Measurements from ENCODE around the gene SERPINE2.
"Not testable (repeated sequence)": the region's sequence is repeated elsewhere in the genome, so short reads cannot be mapped to it uniquely, and the experiment has no call there.

SERPINE2 gene

DNA sequence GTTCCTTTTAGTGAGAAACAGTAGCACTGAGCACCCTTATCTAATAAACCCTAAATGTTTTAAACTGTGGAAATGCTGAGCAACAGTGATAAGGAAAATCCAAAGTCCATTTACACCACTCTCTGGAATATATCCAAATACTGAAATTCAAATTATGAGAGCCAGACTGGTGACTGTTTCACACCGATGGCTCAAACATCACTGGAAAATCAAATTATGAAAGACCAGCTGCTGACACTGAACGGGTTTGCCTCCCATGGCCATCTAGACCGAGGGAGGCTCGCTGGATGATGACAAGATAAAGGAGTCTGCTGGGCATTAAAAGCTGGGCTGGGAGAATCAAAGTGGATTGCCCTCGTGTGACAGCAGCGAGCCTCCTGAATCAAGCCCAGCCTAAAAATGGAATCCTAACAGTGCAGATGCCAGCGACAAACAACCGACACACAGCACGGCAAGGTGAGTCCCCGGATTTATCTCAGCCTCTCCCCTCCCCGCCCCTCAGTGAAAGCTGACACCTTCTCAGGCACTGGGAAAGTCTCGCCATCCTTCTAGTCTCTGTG lies 30.3 kb downstream of the SERPINE2 start:
- TF ChIP-seq, protein P1, sequence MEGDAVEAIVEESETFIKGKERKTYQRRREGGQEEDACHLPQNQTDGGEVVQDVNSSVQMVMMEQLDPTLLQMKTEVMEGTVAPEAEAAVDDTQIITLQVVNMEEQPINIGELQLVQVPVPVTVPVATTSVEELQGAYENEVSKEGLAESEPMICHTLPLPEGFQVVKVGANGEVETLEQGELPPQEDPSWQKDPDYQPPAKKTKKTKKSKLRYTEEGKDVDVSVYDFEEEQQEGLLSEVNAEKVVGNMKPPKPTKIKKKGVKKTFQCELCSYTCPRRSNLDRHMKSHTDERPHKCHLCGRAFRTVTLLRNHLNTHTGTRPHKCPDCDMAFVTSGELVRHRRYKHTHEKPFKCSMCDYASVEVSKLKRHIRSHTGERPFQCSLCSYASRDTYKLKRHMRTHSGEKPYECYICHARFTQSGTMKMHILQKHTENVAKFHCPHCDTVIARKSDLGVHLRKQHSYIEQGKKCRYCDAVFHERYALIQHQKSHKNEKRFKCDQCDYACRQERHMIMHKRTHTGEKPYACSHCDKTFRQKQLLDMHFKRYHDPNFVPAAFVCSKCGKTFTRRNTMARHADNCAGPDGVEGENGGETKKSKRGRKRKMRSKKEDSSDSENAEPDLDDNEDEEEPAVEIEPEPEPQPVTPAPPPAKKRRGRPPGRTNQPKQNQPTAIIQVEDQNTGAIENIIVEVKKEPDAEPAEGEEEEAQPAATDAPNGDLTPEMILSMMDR (IDR thresholded peaks at IDR 0.05; ENCODE audit: insufficient read depth, low read depth, low read length, missing control alignments), result no peak
- H3K4me3 ChIP-seq (ENCODE audit: low read depth, low read length), result no peak overlapping the region
- no peak for DNase-seq (ENCODE audit: low read depth)

DNA sequence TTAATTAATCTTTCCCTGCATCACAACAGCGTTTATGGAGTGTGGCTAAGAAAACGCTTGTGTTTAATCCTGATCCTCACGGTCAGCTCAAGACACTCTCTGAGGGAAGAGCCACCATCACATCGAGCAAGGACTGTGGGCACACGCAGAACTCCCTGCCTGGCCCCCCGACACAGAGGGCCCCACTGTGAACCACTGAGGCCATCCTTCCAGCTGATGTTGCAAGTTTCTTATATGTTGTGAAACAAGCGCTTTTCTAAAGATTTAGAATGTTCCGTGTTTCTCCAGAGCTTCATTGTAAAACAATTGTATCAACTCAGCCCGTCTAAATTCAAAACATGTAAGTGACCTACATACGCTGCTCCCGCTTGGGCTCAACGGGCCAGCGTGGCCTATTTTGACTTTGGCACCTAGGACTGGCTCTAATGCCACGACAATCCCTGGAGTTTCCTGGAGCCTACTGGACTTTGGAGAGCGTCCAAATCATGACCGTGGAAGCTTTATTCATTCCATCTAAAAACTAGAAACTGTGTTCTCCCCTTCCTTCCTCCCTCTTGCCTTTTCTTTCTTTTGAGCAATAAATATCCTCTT lies 34.9 kb downstream of the SERPINE2 start:
- no peak overlapping the region for H3K4me3 ChIP-seq (ENCODE audit: low read depth, low read length)
- TF ChIP-seq, protein P1 (IDR thresholded peaks at IDR 0.05; ENCODE audit: insufficient read depth, low read depth, low read length, missing control alignments), result no peak
- no peak for DNase-seq (ENCODE audit: low read depth)

DNA sequence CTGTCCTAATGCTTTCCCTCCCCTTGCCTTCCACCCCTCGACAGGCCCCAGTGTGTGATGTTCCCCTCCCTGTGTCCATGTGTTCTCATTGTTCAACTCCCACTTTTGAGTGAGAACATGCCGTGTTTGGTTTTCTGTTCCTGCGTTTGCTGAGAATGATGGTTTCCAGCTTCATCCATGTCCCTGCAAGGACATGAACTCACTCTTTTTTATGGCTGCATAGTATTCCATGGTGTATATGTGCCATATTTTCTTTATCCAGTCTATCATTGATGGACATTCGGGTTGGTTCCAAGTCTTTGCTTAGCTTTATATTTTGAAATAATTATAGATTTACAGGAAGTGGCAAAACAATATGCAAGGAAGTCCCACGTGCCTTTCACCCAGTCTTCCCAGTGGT lies 38.4 kb downstream of the SERPINE2 start:
- not testable (repeated sequence) for DNase-seq (ENCODE audit: low read depth); H3K4me3 ChIP-seq (ENCODE audit: low read depth, low read length)

DNA sequence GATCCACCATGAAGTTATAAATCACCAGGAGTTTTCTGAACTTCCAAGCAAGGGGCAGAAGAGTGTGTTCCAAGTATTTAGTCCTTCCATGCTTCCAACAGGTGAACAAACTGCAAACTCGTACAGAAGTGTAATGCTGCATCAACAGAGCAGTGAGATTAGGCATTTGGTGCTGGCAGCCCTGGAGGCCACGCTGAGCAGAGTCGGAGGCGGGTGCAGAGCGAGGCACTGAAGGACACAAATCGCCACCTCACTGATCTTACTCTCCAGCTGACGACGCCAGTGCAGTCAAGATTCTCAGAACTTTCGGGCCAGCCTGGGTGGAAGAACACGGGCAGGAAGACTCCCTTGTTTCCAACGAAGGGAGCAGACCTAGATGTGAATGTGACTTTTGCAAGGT lies 39.2 kb downstream of the SERPINE2 start:
- no peak for DNase-seq (ENCODE audit: low read depth)
- H3K4me3 ChIP-seq (ENCODE audit: low read depth, low read length), result no peak overlapping the region
- TF ChIP-seq, protein P1 (IDR thresholded peaks at IDR 0.05; ENCODE audit: insufficient read depth, low read depth, low read length, missing control alignments), result no peak

DNA sequence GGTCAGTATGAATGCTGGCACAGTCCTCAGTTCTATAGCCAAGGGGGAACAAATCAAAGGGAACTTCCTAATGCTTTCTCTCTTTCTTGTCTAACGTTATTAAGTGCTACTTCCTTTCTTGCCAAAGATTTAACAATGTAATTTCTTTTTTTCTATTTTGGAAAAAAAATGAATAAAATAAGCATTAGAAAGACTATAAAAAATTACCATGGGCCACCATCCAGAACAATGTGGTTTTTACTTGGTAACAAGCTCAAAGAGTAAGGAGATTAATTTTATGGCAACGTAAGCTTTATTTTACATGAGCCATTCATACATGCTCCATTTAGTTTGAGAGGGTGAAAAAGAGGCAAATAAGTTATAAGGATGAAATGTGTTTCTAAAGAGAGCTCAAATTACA lies 40.1 kb downstream of the SERPINE2 start:
- DNase-seq (ENCODE audit: low read depth), result no peak
- TF ChIP-seq, protein P1 (IDR thresholded peaks at IDR 0.05; ENCODE audit: insufficient read depth, low read depth, low read length, missing control alignments), result no peak
- no peak overlapping the region for H3K4me3 ChIP-seq (ENCODE audit: low read depth, low read length)

DNA sequence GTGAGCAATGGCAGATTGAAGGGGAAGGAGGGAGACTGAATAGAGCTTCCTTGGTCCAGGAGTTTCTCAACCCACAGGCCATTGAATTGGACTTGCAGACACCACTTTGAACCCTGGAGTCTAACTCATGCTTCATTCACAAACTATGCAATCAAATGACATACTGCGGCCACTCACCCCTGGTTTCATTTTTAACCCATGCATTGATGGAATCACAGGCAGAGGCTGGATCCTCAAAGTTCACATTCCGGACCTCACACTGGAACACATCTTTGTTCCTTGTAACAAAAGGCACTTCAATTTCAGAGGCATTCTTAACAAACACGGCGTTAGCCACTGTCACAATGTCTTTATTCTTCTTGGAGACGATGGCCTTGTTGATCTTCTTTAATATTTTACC lies 41.1 kb downstream of the SERPINE2 start:
- H3K4me3 ChIP-seq (ENCODE audit: low read depth, low read length), result no peak overlapping the region
- TF ChIP-seq, protein P1 (IDR thresholded peaks at IDR 0.05; ENCODE audit: insufficient read depth, low read depth, low read length, missing control alignments), result no peak
- DNase-seq (ENCODE audit: low read depth), result no peak

DNA sequence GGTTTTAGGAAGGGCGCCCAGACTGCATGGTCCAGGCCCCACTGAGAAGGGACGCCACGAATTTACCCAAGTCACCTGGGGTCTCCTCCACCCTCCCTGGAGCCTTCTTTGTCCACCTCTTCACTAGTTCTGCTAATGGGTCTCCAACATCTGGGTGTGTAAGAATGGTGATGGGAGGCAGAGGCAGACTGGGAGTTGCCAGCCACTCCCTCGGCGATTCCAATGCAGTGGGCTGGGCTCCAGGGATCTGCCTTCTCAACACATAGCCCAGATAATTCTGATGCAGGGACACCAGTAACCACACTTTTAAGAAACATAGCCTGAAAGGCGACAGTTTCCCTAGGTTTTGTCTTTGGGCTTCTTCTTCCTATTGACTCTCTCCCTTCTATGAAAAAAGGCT lies 42.7 kb downstream of the SERPINE2 start:
- TF ChIP-seq, protein P1 (IDR thresholded peaks at IDR 0.05; ENCODE audit: insufficient read depth, low read depth, low read length, missing control alignments), result no peak
- no peak overlapping the region for H3K4me3 ChIP-seq (ENCODE audit: low read depth, low read length)
- no peak for DNase-seq (ENCODE audit: low read depth)

All from GM12865 (cell line).